Measurements from ENCODE around the gene ACOXL.

- TF ChIP-seq CTCF (IDR thresholded peaks at IDR 0.05) (no peak), POLR2A (IDR thresholded peaks at IDR 0.05) (no peak)
Observed at GRCh38 chr2:111121028-111121827, 388.9 kb downstream of the ACOXL start.

All from ovary (tissue), 3 donors.